DND-41 (cell line): Measurements from ENCODE around the gene SH3BP1.

Source experiments
- ATAC-seq: fragments of 200-7000 bp; cut with Tn5 transposase; 3 replicates; pipeline ENCODE4 v1.9.1; 2021; ENCODE audit warnings: low read depth; ENCODE audit not compliant: insufficient read depth
- DNase-seq: peaks from one replicate; pipeline ENCODE4 v3.0.0-alpha.2; 2020
- H2AFZ ChIP-seq: 2 replicates; pipeline ENCODE4 v1.6.0; 2012; ENCODE audit warnings: low read depth, low read length
- H3K27ac ChIP-seq: 2 replicates; pipeline ENCODE4 v1.5.1; 2012; ENCODE audit warnings: low read length, inconsistent platforms
- H3K27me3 ChIP-seq: fragments of 200-600 bp; sonication (generic); 2 replicates; pipeline ENCODE4 v1.6.0; 2012; ENCODE audit warnings: low read length, mild to moderate bottlenecking, inconsistent platforms; ENCODE audit not compliant: insufficient read depth, poor library complexity
- H3K36me3 ChIP-seq: 2 replicates; pipeline ENCODE4 v1.5.1; 2012; ENCODE audit warnings: low read length, inconsistent platforms; ENCODE audit not compliant: insufficient read depth
- H3K4me1 ChIP-seq: 2 replicates; pipeline ENCODE4 v1.5.1; 2012; ENCODE audit warnings: mild to moderate bottlenecking, low read length; ENCODE audit not compliant: insufficient read depth
- H3K4me2 ChIP-seq: 2 replicates; pipeline ENCODE4 v1.6.0; 2012; ENCODE audit warnings: mild to moderate bottlenecking, moderate library complexity, low read length, inconsistent platforms; ENCODE audit not compliant: insufficient read depth
- H3K4me3 ChIP-seq, 2 experiments: fragments of 200-600 bp in 1 of 2; shearing (Covaris generic) in 1 of 2; 2 replicates each; pipeline ENCODE4 v1.5.1; 2012 to 2016; ENCODE audit warnings: inconsistent platforms in 2 of 2, low read length in 2 of 2, mild to moderate bottlenecking in 2 of 2, low read depth in 1 of 2, moderate library complexity in 1 of 2
- H3K79me2 ChIP-seq: 2 replicates; pipeline ENCODE4 v1.6.0; 2012; ENCODE audit warnings: low read length, inconsistent platforms; ENCODE audit not compliant: insufficient read depth
- H3K9ac ChIP-seq: 2 replicates; pipeline ENCODE4 v1.6.0; 2012; ENCODE audit warnings: low read depth, mild to moderate bottlenecking, inconsistent platforms, low read length, moderate library complexity
- H3K9me3 ChIP-seq: 2 replicates; pipeline ENCODE4 v1.5.1; 2012; ENCODE audit warnings: low read length, moderate library complexity, mild to moderate bottlenecking, inconsistent platforms; ENCODE audit not compliant: insufficient read depth, severe bottlenecking
- H4K20me1 ChIP-seq: 2 replicates; pipeline ENCODE4 v1.6.0; 2012; ENCODE audit warnings: low read length; ENCODE audit not compliant: insufficient read depth
- CTCF ChIP-seq: IDR thresholded peaks from 2 replicates; pipeline ENCODE4 v1.5.1; 2012; ENCODE audit warnings: borderline replicate concordance, low read length, moderate library complexity, mild to moderate bottlenecking; ENCODE audit not compliant: poor library complexity, severe bottlenecking; ENCODE audit errors: extremely low read depth
- EZH2 ChIP-seq: IDR thresholded peaks from 3 replicates; pipeline ENCODE4 v1.6.1; 2012; ENCODE audit warnings: borderline replicate concordance, low read depth, mild to moderate bottlenecking, moderate library complexity, low read length, inconsistent platforms; ENCODE audit not compliant: severe bottlenecking

The SH3BP1 gene

DNA sequence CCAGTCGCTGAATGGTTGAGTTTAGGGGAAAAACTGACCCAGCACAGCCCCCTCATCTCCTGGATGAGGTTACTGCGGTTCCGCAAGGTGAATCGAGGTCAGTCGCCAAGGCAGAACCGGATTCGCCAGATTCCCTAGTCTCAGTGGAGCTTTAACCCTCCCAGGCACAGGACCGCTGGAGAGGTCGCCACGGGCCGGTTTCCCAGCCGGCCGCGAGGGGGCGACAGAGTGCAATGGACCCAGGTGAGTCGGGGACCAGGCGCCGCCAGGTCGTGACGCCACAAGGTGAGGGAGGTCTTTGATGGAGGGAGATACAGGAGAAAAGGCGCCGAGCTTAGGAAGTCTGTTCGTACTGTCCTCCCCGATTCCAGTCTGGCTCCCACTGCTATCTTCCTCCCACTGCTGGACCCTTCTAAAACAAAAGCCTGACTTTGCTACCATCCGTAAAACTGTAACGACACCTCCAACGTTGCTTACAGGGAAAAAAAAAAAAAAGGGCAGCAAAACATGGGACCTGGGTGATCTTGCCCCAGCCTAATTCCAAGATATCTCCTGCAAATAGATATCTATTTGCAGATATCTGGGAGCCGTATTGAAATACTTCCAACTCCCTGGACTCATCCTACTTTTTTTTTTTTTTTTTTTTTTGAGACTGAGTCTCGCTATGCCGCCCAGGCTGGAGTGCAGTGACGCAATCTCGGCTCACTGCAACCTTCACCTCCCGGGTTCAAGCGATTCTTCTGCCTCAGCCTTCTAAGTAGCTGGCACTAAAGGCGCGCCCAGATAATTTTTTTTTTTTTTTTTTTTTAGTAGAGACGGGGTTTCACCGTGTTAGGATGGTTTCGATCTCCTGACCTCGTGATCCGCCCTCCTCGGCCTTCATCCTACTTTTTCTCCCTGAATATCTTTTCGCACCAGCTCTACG is 32.2 kb upstream of the SH3BP1 start:
- peak overlapping the region; percentile 94; the same call in 1 of the 2 replicates for H3K4me2 ChIP-seq
- H4K20me1 ChIP-seq = peaks cover 20% of the 10 kb centered on the region; the same call in 1 of the 2 replicates
- H3K9ac ChIP-seq = no peak overlapping the region
- H2AFZ ChIP-seq = no peak overlapping the region
- H3K4me3 ChIP-seq = no peak overlapping the region
- peaks cover 55% of the 10 kb centered on the region for H3K4me1 ChIP-seq
- TF ChIP-seq CTCF = peak; percentile 95
- TF ChIP-seq EZH2 = no peak
- ATAC-seq (no peak), DNase-seq (peak; percentile 78)
- H3K79me2 ChIP-seq = peaks cover 31% of the 10 kb centered on the region
- H3K9me3 ChIP-seq = no peaks in the 10 kb centered on the region
- no peak overlapping the region for H3K27ac ChIP-seq
- peaks cover 6% of the 10 kb centered on the region; the same call in 1 of the 2 replicates for H3K36me3 ChIP-seq
- no peaks in the 10 kb centered on the region for H3K27me3 ChIP-seq

DNA sequence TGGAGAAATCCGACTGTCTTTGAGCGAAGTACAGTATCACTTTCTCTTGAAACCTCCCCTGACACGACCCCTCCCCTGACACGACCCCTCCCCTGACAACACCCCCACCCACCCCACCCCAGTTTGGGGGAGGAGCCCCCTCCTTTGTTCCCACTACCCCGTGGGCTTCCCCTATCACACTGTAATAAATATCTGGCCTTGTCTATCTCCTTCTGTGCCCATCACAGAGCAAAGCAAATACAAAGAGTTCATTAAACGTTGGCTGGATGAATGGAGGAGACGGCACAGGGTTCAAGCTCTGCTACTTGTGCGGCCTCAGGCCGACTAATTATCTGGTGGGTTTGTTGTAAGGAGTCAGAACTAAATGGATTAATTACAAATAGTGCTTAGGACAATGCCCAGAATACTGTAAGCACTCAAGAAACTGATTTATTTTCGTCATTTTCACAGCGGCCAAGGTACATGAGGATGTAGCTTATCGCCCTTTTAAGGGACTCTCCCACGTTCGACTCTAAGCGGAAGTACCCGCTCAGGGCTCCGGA is 31.5 kb upstream of the SH3BP1 start:
- TF ChIP-seq CTCF (no peak), EZH2 (no peak)
- no peaks in the 10 kb centered on the region for H3K9me3 ChIP-seq
- H3K4me1 ChIP-seq = peaks cover 55% of the 10 kb centered on the region
- peak overlapping the region; percentile 88 to 90; a peak in 3 of 4 replicates for H3K4me3 ChIP-seq
- peak overlapping the region; percentile 94 for H3K4me2 ChIP-seq
- DNase-seq (no peak), ATAC-seq (no peak)
- H4K20me1 ChIP-seq = peaks cover 24% of the 10 kb centered on the region; the same call in 1 of the 2 replicates
- H3K79me2 ChIP-seq = peaks cover 35% of the 10 kb centered on the region
- peaks cover 8% of the 10 kb centered on the region; the same call in 1 of the 2 replicates for H3K36me3 ChIP-seq
- no peaks in the 10 kb centered on the region for H3K27me3 ChIP-seq
- peak overlapping the region; percentile 99 for H2AFZ ChIP-seq
- H3K9ac ChIP-seq = peak overlapping the region; percentile 93
- H3K27ac ChIP-seq = peak overlapping the region; percentile 93

GRCh38 chr22:37608477-37609239 is 30.8 kb upstream of the SH3BP1 start, which contains the start of gene GGA1:
GGA1 (plus strand) TSS chr22:37608834; CDS start chr22:37608861, 27 bp downstream.
- peaks cover 37% of the 10 kb centered on the region for H3K79me2 ChIP-seq
- H3K9me3 ChIP-seq = no peaks in the 10 kb centered on the region
- no peak for TF ChIP-seq CTCF
- no peak for TF ChIP-seq EZH2
- peaks cover 55% of the 10 kb centered on the region for H3K4me1 ChIP-seq
- H3K4me2 ChIP-seq = peak within 1 kb of the TSS; percentile 94
- H2AFZ ChIP-seq = peak within 1 kb of the TSS; percentile 99
- H4K20me1 ChIP-seq = peaks cover 25% of the 10 kb centered on the region; the same call in 1 of the 2 replicates
- DNase-seq = peak; percentile 96
- peak within 1 kb of the TSS; percentile 93 for H3K27ac ChIP-seq
- peaks cover 9% of the 10 kb centered on the region; the same call in 1 of the 2 replicates for H3K36me3 ChIP-seq
- peak within 1 kb of the TSS; percentile 93 for H3K9ac ChIP-seq
- peak within 1 kb of the TSS; percentile 88 to 90 for H3K4me3 ChIP-seq
- peak; percentile 81 for ATAC-seq
- H3K27me3 ChIP-seq = no peaks in the 10 kb centered on the region
